ENCODE measurements around the gene KLB.
A peak's percentile ranks its signal among the peaks of the same experiment; 100 is the strongest.
"Not testable (repeated sequence)": the region's sequence is repeated elsewhere in the genome, so short reads cannot be mapped to it uniquely, and the experiment has no call there.

Gene KLB

DNA sequence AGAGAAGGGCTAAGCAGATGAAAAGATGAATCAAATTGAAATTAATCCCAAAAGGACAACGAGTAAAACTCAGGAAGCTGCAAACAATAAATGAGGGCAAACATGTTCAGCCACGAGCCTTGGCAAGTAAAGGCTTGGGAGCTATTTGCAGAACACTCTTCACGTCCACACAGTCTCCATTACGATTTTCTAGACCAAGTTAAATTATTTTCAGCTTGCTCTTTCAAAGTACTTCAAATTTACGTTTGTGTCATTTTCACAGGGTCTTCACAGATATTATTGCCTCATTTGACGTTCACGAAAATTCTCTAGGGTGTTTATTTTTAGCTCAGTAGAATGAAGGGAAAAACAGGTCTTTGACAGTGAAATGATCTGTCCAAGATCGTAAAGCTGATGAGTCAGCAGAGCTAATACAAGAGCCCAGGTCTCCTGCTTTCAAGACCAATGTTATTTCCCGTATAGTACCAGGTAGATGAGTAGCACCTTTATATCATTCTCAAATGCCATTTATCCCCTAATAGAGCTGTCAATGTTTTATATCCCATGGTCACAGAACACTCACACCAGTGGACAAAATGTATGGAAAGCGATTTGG lies 20.9 kb downstream of the KLB start:
- DNase-seq = no peak

DNA sequence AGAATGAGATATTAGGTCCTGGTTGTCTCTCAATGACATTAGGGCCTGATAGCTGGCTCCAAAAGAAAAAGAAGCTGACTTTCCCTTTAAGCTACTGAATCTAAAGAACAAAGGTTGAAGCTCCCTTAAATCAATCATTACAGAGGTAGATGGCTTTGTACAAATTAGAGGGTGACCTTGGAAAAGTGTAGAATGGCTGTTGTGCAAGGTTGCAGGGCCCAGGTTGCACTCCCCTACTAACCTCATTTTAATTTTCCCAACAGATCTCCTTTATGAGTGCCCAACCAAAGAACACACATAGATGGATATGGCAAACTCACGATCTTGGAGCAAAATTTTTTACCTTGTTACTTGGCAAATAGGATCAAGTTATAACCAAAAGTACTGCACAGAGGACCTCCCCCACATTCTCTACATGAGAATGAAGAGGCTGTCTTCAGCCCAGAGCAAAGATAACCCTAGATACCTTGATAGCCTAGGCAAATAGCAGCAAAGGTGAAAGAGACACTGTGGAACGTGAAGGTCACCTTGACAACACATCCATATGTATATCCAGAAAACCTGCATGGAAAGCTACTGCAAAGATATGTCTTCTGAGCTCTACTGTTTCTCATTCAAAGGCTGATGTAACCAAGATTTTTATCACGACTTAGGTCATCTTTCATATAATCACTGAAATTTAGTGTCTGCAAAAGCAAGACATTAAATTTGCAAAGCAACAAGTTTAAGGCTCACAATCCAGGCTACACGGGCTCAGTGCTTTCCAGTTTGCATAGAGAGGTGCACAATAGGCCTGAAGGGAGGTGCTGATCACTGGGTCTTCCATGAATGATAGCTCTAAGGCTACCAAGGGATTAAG lies 23.0 kb downstream of the KLB start:
- DNase-seq = no peak

DNA sequence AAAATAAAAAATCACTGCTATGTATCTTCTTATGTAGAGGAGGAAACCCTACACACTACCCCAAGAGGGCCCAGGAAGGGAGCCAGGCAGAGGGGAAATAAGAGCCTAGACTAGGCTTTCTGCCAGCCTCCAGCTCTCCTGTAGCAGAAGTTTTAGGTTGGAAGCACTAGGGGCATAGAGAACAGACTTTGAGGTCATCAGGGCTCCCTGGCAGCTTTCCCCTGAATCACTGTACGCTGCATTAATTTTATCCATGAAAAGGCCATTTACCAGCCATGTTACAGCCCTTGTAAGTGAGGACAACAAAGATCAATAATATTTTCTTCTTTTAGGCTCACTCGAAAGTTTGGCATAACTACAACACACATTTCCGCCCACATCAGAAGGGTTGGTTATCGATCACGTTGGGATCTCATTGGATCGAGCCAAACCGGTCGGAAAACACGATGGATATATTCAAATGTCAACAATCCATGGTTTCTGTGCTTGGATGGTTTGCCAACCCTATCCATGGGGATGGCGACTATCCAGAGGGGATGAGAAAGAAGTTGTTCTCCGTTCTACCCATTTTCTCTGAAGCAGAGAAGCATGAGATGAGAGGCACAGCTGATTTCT lies 27.3 kb downstream of the KLB start:
- no peak for DNase-seq

DNA sequence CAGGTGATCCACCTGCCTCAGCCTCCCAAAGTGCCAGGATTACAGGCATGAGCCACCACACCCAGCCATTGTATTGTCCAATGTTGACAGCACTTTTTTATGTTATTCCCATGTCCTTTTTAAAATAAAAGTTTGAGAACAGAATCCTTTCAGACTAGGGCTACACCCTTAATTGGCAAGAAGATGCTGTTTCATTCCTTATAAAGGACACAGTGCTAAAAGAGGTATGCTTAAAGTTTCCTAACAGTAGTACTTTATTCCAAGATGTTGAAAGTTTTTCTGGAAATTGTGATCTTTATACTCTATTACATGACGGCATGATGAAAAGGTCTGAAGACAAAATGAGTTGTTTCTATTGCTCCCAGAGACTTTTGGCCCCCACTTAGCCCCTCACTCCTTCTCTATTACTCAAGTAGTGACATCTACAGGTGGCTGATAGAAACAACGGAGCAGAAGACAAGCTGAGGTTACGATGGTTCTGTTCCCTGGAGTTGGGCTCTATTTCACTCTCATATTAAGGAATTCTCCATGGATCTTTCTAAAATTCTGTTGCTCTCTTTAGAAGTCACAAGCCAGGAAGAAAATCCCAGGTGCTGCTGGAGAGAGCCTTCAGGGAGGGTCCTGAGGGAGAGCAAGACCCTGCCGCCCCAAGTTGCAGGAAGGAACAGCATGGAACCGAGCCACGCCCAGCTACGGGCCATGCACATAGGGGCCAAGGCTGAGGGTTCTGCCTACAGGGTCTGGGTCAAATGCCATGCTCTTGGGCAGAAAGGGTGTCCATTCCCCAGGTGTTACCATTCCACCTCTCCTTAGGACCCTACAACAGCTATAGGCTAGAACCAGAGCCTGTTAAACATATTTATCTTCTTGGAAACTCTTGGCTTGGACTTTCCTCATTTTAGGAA lies 29.2 kb downstream of the KLB start:
- DNase-seq = no peak

DNA sequence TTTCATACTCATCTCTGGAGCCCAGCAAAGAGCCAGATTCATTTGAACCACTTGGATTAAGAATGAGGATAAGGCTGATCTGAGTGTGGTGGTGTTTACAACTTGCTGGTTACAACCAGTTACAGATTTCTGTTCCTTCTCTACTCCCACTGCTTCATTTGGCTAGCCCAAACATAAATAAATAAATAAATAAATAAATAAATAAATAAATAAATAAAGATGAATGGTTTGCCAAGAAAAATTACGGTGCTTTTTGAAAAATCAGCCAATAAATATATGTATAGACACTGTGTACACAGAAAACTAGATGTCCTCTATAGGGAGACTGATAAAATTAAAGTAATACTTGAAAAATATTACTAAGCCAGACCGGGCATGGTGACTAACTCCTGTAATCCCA lies 34.9 kb downstream of the KLB start:
- DNase-seq = no peak

DNA sequence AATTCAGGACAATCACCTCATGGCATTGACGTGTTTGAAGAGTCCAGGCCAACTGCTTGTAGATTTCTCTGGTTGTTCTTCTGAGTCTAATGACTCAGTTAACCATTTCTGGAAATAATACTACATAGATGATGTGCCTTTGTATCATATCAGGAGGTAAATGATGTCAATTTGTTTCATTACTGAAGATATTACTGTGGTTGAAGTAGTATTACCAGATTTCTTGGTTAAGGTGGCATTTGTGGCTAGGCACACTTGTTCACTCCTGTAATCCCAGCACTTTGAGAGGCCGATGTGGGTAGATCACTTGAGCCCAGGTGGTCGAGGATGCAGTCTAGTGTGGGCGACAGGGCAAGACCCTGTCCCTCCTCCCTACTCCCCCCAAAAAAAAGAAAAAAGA lies 36.3 kb downstream of the KLB start:
- no peak for DNase-seq

DNA sequence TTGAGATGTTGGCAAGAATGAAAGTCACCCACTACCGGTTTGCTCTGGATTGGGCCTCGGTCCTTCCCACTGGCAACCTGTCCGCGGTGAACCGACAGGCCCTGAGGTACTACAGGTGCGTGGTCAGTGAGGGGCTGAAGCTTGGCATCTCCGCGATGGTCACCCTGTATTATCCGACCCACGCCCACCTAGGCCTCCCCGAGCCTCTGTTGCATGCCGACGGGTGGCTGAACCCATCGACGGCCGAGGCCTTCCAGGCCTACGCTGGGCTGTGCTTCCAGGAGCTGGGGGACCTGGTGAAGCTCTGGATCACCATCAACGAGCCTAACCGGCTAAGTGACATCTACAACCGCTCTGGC lies 39.7 kb downstream of the KLB start:
- DNase-seq = no peak

DNA sequence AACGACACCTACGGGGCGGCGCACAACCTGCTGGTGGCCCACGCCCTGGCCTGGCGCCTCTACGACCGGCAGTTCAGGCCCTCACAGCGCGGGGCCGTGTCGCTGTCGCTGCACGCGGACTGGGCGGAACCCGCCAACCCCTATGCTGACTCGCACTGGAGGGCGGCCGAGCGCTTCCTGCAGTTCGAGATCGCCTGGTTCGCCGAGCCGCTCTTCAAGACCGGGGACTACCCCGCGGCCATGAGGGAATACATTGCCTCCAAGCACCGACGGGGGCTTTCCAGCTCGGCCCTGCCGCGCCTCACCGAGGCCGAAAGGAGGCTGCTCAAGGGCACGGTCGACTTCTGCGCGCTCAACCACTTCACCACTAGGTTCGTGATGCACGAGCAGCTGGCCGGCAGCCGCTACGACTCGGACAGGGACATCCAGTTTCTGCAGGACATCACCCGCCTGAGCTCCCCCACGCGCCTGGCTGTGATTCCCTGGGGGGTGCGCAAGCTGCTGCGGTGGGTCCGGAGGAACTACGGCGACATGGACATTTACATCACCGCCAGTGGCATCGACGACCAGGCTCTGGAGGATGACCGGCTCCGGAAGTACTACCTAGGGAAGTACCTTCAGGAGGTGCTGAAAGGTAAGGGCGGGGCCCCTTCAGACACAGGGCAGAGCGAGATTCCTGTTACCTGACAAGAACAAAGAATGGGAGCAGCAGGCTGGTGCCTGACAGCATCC lies 40.3 kb downstream of the KLB start:
- no peak for DNase-seq

DNA sequence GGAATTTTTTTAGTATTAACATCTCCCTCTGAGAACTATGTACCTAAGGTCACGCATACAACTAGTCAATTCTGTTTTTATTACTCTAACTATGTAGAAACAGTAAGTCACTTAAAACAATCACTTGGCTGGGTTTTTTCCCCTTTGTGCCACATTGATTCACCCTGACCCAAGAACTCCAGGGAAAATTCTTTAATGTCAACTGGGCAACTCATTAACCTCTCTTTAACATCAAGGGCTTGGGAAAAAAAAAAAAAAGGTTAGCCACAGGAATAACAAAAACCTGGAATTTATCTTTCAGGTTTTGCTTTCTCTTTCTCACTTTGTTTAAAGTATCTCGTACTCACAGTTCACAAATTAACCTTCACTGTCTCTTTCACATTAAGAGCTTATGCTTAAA lies 43.9 kb downstream of the KLB start:
- DNase-seq = no peak

DNA sequence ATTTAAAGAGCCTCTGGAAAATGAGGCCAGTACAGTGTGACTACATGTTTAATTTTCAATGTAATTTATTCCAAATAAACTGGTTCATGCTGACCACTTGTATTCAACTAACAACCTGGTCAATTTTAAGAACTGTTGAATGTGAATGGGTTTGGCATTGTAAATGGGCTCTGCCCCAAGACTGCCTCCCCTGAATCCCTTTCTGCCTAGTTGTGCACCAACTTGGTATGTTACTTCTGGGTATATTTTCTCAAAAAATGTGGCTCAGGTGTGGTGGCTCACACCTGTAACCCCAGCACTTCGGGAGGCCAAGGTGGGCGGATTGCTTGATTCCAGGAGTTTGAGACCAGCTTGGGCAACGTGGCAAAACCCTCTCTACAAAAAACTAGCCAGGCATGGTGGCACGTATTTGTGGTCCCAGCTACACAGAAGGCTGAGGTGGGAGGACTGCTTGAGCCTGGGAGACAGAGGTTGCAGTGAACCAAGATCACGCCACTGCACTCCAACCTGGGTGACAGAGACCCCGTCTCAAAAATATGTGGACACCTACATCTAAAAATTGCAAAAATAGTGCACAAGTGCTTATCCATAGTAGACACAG lies 44.8 kb downstream of the KLB start:
- no peak for DNase-seq

DNA sequence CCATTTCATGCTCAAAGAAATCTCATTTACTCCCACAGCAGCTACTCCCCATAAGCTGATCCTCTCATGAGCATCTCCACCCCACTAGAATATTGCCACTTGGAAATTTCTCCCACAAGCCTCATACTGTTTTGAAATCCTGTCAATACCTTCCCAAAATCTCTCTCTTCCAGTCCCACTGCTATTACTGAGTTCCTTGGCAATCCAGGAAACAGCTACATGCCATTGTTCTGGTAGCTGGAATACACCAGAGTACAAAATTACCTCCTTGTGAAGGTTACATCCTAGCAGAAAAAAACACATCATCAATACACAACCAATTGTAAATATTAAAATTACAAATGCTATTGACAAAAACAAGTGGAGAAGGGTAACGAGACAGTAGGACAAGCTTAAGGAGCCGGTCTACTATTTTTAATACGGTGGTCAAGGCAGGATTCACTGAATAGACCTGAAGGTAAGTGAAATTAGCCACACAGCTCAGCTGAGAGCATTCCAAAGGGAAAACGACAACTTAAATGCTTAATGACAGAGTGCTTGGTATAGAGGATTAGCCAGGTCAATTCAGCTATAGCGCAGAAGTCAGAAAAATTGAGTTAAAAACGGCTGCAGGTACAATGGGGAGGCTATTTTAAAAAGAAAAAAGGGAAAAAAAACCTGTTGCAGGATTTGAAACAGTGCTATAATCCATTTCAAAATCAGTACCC lies 45.6 kb downstream of the KLB start:
- DNase-seq = no peak

DNA sequence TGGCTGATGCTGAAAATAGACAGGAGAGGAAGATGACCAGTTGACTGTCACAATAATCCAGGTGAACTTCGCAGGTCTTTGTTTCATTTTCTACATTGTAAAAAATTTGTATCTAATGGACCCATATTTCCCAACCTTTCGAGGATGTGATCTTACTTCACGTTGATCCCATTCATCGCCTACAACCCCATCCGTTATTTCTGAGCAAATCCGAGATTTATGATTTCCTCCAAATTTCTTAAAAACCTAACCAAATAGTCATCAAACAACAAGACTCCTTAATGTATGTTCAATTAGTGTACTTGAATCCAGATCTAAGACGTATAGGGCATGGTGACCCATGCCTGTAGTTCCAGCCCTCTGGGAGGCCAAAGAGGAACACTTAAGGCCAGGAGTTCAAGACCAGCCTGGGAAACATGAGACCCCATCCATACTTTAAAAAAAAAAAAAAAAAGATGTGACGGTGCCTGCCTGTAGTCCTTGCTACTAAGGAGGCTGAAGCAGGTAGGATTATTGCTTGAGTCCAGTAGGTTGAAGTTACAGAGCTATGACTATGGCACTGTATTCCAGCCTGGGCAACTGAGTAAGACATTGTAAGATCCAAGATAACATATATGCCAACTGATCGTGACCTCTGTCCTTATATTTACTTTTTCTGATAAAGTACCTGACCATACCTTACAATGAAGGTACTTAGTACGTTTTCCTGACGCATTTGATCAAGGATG lies 46.3 kb downstream of the KLB start:
- DNase-seq = no peak

DNA sequence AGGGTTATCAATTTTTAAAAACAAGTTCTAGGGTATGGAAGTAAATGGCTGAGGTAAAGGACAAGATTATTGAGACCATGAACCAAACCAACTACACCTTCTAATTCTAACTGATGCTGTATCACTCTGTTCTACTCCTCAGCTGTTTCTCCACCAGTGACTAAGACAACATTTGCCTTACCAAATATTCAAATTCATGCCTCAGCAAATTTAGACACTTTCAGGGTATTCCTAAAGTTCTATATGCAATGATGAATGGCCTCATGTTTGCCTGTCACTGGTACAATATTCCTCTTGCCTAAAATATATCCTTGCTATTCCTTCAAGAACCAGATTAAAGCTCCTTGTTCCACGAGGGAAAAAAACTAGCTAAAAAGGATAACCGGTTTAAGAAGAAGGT lies 47.0 kb downstream of the KLB start:
- DNase-seq = no peak

DNA sequence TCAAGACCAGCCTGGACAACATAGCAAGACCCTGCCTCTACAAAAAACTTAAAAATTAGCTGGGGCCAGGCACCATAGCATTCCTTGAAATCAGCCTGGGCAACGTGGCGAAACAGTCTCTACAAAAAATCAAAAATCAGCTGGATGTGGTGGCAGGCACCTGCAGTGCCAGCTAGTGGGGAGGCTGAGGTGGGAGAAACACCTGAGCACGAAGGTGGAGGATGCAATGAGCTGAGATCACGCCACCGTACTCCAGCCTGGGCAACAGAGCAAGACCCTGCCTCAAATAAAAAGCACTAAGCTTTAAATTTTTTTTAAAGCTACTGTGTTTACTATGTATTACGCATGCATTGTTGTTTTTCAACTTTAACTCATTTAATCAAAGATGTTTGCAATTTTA lies 48.8 kb downstream of the KLB start:
- no peak for DNase-seq

DNA sequence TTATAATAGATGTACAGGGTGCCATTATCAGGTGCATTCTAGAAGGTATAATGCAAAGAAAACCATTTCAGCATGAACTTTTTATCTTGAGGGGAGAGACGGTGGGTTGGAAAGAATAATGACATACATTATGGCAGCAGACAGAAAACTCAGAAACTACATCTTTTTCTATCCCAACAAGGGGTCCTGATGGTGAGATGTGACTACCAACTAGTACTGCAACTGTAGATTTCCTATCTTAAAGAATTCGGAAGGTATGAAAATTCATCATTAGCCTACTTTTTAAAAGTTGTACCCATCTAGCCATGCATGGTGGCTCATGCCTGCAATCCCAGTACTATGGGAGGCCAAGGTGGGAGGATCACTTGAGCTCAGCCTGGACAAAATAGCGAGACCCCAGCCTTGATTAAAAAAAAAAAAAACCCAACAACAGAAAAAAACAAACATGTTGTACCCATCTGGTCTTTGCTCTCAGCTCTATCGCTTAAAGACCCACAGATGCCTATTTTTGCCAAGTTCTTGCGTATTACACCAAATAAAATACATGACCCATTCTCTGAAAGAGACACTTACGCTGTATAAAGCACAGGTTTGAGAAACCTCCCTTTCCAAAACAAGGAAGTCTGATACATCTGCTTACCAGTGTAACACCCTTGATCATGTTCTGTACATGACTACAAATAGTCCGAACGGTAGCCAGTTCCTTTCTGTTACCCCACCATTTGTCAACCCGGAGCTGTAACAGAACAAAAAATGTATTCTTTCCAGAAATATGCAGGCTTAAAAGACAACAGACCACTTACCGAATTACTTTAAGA lies 50.4 kb downstream of the KLB start:
- no peak for DNase-seq

DNA sequence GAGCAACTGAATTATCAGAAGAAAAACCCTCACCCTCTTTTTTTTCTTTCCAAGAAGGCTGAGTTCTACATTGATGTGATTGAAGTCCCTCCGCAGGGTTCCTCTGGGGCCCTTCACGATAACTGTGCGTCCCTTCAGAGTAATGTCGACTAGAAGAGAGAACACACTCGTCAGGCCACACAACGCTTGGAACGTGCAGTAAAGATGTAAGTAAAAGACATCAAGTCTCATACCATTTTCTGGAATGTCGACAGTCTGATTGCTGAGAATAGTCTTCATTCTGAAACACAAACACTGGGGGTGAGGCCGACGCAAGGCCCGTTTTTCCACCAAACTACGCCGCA lies 51.4 kb downstream of the KLB start:
- DNase-seq = not testable (repeated sequence)

DNA sequence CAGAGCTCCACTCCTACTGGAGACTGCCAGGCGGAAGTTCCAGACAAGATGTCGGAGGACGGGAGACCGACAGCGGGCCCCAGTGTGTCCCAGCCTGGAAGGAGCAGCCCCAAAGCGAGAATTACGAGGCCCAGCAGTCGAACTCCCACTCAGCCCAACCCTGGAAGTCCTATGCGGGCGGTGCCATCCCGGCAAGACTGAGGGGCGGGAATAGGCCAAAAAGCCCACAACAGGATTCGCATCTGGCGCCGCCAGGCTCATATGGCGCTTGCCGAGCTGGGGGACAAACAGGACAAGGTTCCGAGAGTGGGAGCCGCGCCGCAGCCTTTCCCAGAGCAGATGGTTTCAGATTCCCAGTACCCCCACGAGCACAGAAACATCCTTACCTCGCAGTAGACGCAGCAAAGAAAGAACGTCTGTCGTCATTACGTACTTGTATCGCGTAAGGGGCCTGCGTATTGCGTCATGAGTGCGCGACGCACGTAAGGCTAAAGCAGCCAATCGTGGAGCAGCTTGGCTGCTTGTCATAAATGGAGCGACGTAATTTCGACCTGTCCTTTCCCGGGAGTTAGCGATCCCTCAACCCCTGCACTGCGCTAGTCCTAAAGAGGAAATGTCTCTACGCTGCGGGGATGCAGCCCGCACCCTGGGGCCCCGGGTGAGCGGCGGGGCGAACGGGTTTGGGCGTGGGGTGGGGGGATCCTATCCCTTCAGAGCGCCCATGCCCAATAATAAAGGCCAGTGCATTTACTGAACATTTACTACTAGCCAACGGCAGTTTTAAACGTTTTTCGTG lies 52.0 kb downstream of the KLB start, which contains the start of the genes LIAS and RPL9:
Gene LIAS, plus strand, starts transcription at position 552 of the 796 bp plus-strand sequence. Its CDS starts 62 bp downstream, at position 614.
Gene RPL9, minus strand, starts transcription at position 418 of the 796 bp plus-strand sequence. CDS start 483 bp downstream, outside the sequence.
- DNase-seq = peak; percentile 63

DNA sequence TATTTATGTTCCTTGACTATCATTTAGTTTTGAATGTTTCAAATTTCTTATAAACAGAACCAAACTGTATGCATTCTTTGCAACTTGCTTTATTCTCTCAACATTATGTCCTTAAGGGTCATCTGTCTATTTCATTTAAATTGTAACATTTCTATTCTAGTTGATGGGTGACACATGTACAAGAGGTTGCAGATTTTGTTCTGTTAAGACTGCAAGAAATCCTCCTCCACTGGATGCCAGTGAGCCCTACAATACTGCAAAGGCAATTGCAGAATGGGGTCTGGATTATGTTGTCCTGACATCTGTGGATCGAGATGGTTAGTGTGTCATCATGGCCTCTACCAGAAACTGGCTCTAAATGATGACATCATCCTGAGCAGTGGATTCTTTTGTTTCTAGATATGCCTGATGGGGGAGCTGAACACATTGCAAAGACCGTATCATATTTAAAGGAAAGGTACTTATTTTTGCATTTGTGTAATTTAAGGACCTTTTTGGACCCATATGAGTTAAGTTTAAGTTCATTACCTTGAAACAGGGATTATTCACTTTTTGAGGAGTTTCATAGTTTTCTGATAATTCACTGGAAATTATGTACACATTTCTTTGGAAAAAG lies 58.3 kb downstream of the KLB start:
- no peak for DNase-seq
